ENCODE data around the gene PHF2. TPM values are rescaled to one million over a fixed set of nuclear protein-coding genes. Genes with fewer than 3 reads are reported as not detected.
A peak's percentile ranks its signal among the peaks of the same experiment; 100 is the strongest.

The PHF2 gene
- total and polyA plus RNA-seq, 2 of the 8 experiments (the other 6 are each of a cell fraction or from before 2014, with no cell fraction given): 3.4 to 9.4 TPM

DNA sequence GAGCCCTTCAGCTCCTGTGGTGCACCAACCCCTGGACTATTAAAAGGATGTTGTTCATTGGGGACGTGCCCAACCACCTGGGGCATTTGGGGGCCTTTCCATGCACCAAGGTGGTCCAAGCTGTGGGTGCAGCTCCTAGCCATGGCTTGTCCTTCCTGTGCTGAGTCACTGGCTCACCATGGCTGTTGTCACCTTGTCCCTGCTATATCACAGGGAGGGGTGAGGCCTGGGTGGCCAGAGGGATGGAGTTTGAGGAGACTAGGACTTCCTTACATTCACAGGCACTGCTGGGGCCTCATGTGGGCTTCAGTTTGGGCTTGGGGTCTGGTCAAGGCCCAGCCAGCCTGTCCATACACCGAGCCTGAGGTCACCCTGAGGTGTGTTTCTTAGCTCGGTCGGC, 45.5 kb downstream of the PHF2 start:
- CTCF ChIA-PET (ENCODE audit: partially characterized antibody): interaction anchor here (0.6 to 1.2 kb wide), 4 partner anchors 9 to 139 kb away, joined by 3 to 4 read pairs (median 4); no protein-coding TSS in a partner anchor
- Histone ChIP-seq H2BK20ac (ENCODE audit: low read length) (no peak overlapping the region), H3K4me1 (replicated peaks in 1 of 4; ENCODE audit: control insufficient read depth in 3 of 4, insufficient read depth in 4 of 4, low read length in 3 of 4) (peaks cover 0 to 13% (median 1%) of the 10 kb centered on the region in 4 experiments; a peak in 4 of 7 replicates), H2AK5ac (ENCODE audit: low read depth, low read length) (no peak overlapping the region), H3K56ac (replicated peaks; ENCODE audit: insufficient read length, low read depth, low read length) (no peak overlapping the region), H4K8ac (ENCODE audit: extremely low read depth, insufficient read depth, low read length) (no peak overlapping the region), H3K18ac (ENCODE audit: extremely low read depth, low read length) (no peak overlapping the region), H3K36me3 (ENCODE audit: control insufficient read depth in 2 of 4, insufficient read depth in 4 of 4, low read length in 3 of 4) (no peaks in the 10 kb centered on the region), H3K27ac (ENCODE audit: low read depth, low read length) (no peak overlapping the region), H2BK15ac (ENCODE audit: low read length) (no peak overlapping the region), H2AFZ (ENCODE audit: low read length) (no peak overlapping the region), H3K79me2 (ENCODE audit: control insufficient read depth in 1 of 2, insufficient read depth in 2 of 2, low read length in 2 of 2) (peaks cover 0 to 44% of the 10 kb centered on the region in 2 experiments; a peak in 3 of 4 replicates), H3K4me3 (ENCODE audit: extremely low read depth in 1 of 4, insufficient read depth in 2 of 4, low read depth in 3 of 4, low read length in 4 of 4) (no peak overlapping the region), H3K9me3 (ENCODE audit: insufficient read depth in 2 of 2, low read depth in 1 of 2, low read length in 1 of 2) (no peaks in the 10 kb centered on the region), H3K27me3 (replicated peaks in 1 of 4; ENCODE audit: control insufficient read depth in 3 of 4, extremely low read depth in 1 of 4, insufficient read depth in 3 of 4, low read length in 3 of 4) (no peaks in the 10 kb centered on the region), H3K9ac (replicated peaks in 1 of 4; ENCODE audit: extremely low read depth in 1 of 4, low read depth in 3 of 4, low read length in 3 of 4) (no peak overlapping the region), H3K4ac (replicated peaks; ENCODE audit: insufficient read length, low read depth, low read length) (no peak overlapping the region), H3K23me2 (ENCODE audit: low read depth, low read length) (peaks cover 11% of the 10 kb centered on the region; the same call in 1 of the 2 replicates), H3K4me2 (ENCODE audit: insufficient read depth in 1 of 2, low read depth in 2 of 2, low read length in 2 of 2) (no peak overlapping the region), H4K91ac (replicated peaks; ENCODE audit: insufficient read length, low read length) (no peak overlapping the region), H3K79me1 (ENCODE audit: low read depth, low read length) (peaks cover 15% of the 10 kb centered on the region), H4K20me1 (replicated peaks in 1 of 2; ENCODE audit: control insufficient read depth in 1 of 2, insufficient read depth in 2 of 2, low read length in 2 of 2) (peaks cover 0 to 12% of the 10 kb centered on the region in 2 experiments), H3K23ac (ENCODE audit: insufficient read length) (no peak overlapping the region), H3K14ac (ENCODE audit: insufficient read length) (no peak overlapping the region), H4K5ac (ENCODE audit: insufficient read length, low read depth, low read length) (no peak overlapping the region), H2BK120ac (replicated peaks; ENCODE audit: low read depth, low read length) (no peak overlapping the region), H2BK12ac (ENCODE audit: low read depth, low read length) (no peak overlapping the region), H2BK5ac (ENCODE audit: low read depth, low read length) (no peak overlapping the region)
- 88% methylated on average over 4 of the region's 4 CpGs; no CpG with 5 or more reads in 1 of the 2 experiments for WGBS, 2 experiments (ENCODE audit: extremely low coverage in 1 of 2, insufficient coverage in 1 of 2, insufficient read length in 1 of 2, insufficient replicate concordance in 2 of 2, low coverage in 1 of 2, low lambda C conversion rate in 2 of 2, missing lambda C conversion rate in 1 of 2)
- DNase-seq (ENCODE audit: low read depth in 1 of 2, low spot score in 2 of 2) (peak in 1 of 2 experiments; percentile 30), FAIRE-seq (no peak)
- POLR2A ChIA-PET (ENCODE audit: partially characterized antibody): interaction anchor here (1.5 kb wide), 1 partner anchor 10 kb away, joined by 3 read pairs; no protein-coding TSS in a partner anchor
- no peak for TF ChIP-seq SUZ12 (IDR thresholded peaks at IDR 0.05; ENCODE audit: low read length)
- TF ChIP-seq SIN3A (conservative IDR thresholded peaks at IDR 0.05 in 1 of 2, IDR thresholded peaks at IDR 0.05 in 1 of 2; ENCODE audit: low read depth in 1 of 2, low read length in 2 of 2): no peak
- no peak for TF ChIP-seq RBBP5 (IDR thresholded peaks at IDR 0.05; ENCODE audit: borderline replicate concordance, low read depth, low read length)
- TF ChIP-seq, protein P1, sequence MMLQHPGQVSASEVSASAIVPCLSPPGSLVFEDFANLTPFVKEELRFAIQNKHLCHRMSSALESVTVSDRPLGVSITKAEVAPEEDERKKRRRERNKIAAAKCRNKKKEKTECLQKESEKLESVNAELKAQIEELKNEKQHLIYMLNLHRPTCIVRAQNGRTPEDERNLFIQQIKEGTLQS (IDR thresholded peaks at IDR 0.05; ENCODE audit: insufficient read depth, low read depth, low read length): no peak
- TF ChIP-seq BACH1 (IDR thresholded peaks at IDR 0.05; ENCODE audit: low read length): no peak
- no peak for TF ChIP-seq KDM4A (IDR thresholded peaks at IDR 0.05; ENCODE audit: low read depth, low read length, severe bottlenecking)
- no peak for TF ChIP-seq HDAC2 (IDR thresholded peaks at IDR 0.05; ENCODE audit: borderline replicate concordance in 1 of 2, low read depth in 2 of 2, low read length in 2 of 2)
- no peak for TF ChIP-seq JUND (IDR thresholded peaks at IDR 0.05; ENCODE audit: low read length)

Measured in H1 (cell line).